Endothelial cell (in vitro differentiated cells): Measurements from ENCODE around the gene RGS17. TPM values are rescaled to one million over a fixed set of nuclear protein-coding genes. Genes with fewer than 3 reads are reported as not detected.

ENCODE experiments used
- DNase-seq: peaks from one replicate; pipeline ENCODE4 v3.0.0; 2021; ENCODE audit warnings: low spot score
- H3K27ac Mint-ChIP-seq: one replicate; pipeline ENCODE4 v1.8.0; 2021; ENCODE audit warnings: mixed read lengths, inconsistent platforms; ENCODE audit not compliant: unreplicated experiment
- H3K27me3 Mint-ChIP-seq: one replicate; pipeline ENCODE4 v1.8.0; 2021; ENCODE audit warnings: mild to moderate bottlenecking, moderate library complexity, mixed read lengths, inconsistent platforms; ENCODE audit not compliant: unreplicated experiment
- H3K36me3 Mint-ChIP-seq: one replicate; pipeline ENCODE4 v1.8.0; 2021; ENCODE audit warnings: mild to moderate bottlenecking, low read depth, mixed read lengths, inconsistent platforms; ENCODE audit not compliant: unreplicated experiment
- H3K4me1 Mint-ChIP-seq: one replicate; pipeline ENCODE4 v1.8.0; 2021; ENCODE audit warnings: mild to moderate bottlenecking, mixed read lengths, inconsistent platforms; ENCODE audit not compliant: unreplicated experiment
- H3K4me3 Mint-ChIP-seq: one replicate; pipeline ENCODE4 v1.8.0; 2021; ENCODE audit warnings: mild to moderate bottlenecking, mixed read lengths, inconsistent platforms; ENCODE audit not compliant: unreplicated experiment
- H3K9me3 Mint-ChIP-seq: one replicate; pipeline ENCODE4 v1.8.0; 2021; ENCODE audit warnings: mixed read lengths, inconsistent platforms; ENCODE audit not compliant: unreplicated experiment
- CTCF ChIP-seq: fragments of 200-600 bp; sonication (generic); IDR thresholded peaks from one replicate; pipeline ENCODE4 v1.5.0; 2021; ENCODE audit warnings: antibody characterized with exemption; ENCODE audit not compliant: unreplicated experiment
- total RNA-seq: library from RNA; stranded (reverse); fragmentation: NEBNext Ultra II Directional; extraction: Animal tissue kit (Norgen Biotek cat#: 25700); gene quantifications from one replicate; pipeline ENCODE4 v1.2.1, GENCODE V29; 2021; ENCODE audit not compliant: unreplicated experiment

The RGS17 gene
- total RNA-seq, 1 donor from 2014 or later = 12.0 TPM

- no peaks in the 10 kb centered on the region for H3K4me1 Mint-ChIP-seq
- no peak overlapping the region for H3K27ac Mint-ChIP-seq
- peaks cover 6% of the 10 kb centered on the region for H3K36me3 Mint-ChIP-seq
- peaks cover 5% of the 10 kb centered on the region for H3K9me3 Mint-ChIP-seq
- no peak for DNase-seq
- TF ChIP-seq CTCF = no peak
- no peak overlapping the region for H3K4me3 Mint-ChIP-seq
- no peaks in the 10 kb centered on the region for H3K27me3 Mint-ChIP-seq
These were observed 72.2 kb downstream of the RGS17 start for GRCh38 chr6:153058909-153059308.

GRCh38 chr6:153058291-153058690 lies 72.8 kb downstream of the RGS17 start:
- Mint-ChIP-seq H3K9me3 (peaks cover 1% of the 10 kb centered on the region), H3K4me3 (no peak overlapping the region), H3K27me3 (no peaks in the 10 kb centered on the region), H3K36me3 (peaks cover 2% of the 10 kb centered on the region), H3K4me1 (no peaks in the 10 kb centered on the region), H3K27ac (no peak overlapping the region)
- no peak for TF ChIP-seq CTCF
- no peak for DNase-seq

- Mint-ChIP-seq H3K4me1 (no peaks in the 10 kb centered on the region), H3K4me3 (no peak overlapping the region), H3K27me3 (no peaks in the 10 kb centered on the region), H3K27ac (no peak overlapping the region), H3K36me3 (peaks cover 5% of the 10 kb centered on the region), H3K9me3 (no peaks in the 10 kb centered on the region)
- DNase-seq = no peak
- no peak for TF ChIP-seq CTCF
These were observed 74.8 kb downstream of the RGS17 start for GRCh38 chr6:153056308-153056707.

GRCh38 chr6:153051801-153052200 lies 79.3 kb downstream of the RGS17 start:
- Mint-ChIP-seq H3K27me3 (no peaks in the 10 kb centered on the region), H3K36me3 (peaks cover 5% of the 10 kb centered on the region), H3K9me3 (no peaks in the 10 kb centered on the region), H3K4me1 (no peaks in the 10 kb centered on the region), H3K27ac (no peak overlapping the region), H3K4me3 (no peak overlapping the region)
- DNase-seq = no peak
- TF ChIP-seq CTCF = no peak

- DNase-seq = no peak
- H3K27ac Mint-ChIP-seq = no peak overlapping the region
- no peak for TF ChIP-seq CTCF
- no peaks in the 10 kb centered on the region for H3K9me3 Mint-ChIP-seq
- no peaks in the 10 kb centered on the region for H3K27me3 Mint-ChIP-seq
- no peak overlapping the region for H3K4me3 Mint-ChIP-seq
- peaks cover 5% of the 10 kb centered on the region for H3K36me3 Mint-ChIP-seq
- no peaks in the 10 kb centered on the region for H3K4me1 Mint-ChIP-seq
These were observed 82.5 kb downstream of the RGS17 start for GRCh38 chr6:153048631-153049030.
